B cell (primary cell): ENCODE results near the gene ZNF24. TPM values are rescaled to one million over a fixed set of nuclear protein-coding genes. Genes with fewer than 3 reads are reported as not detected.

Experiments used
- ATAC-seq: fragments of 200-7000 bp; cut with Tn5 transposase; one replicate; pipeline ENCODE4 v1.10.0; 2021; ENCODE audit warnings: low read depth, mild to moderate bottlenecking, moderate number of reproducible peaks, moderate library complexity
- CTCF ChIA-PET: fragments of 350-600 bp; sonication (Branson Sonifier 250); formaldehyde crosslinking; loops from one replicate; lab custom pipeline; 2021; ENCODE audit warnings: antibody characterized with exemption, inconsistent platforms; lab: Charles Lee
- POLR2A ChIA-PET: fragments of 350-600 bp; sonication (Branson Sonifier 250); formaldehyde crosslinking; loops from one replicate; lab custom pipeline; 2021; ENCODE audit warnings: antibody characterized with exemption; lab: Charles Lee
- DNase-seq: peaks from one replicate; pipeline ENCODE4 v3.0.0; 2013
- H2AFZ ChIP-seq: 2 replicates; pipeline ENCODE4 v1.6.1; 2012; ENCODE audit warnings: mild to moderate bottlenecking, low read depth, low read length; ENCODE audit not compliant: insufficient read depth, poor library complexity, severe bottlenecking
- H3K27ac ChIP-seq, 2 donors: 1 replicate in 1 of 2; 2 replicates in 1 of 2; pipeline ENCODE4 v1.5.1; 2012 to 2013; ENCODE audit warnings: low read length in 2 of 2, mild to moderate bottlenecking in 2 of 2, moderate library complexity in 1 of 2
- H3K27me3 ChIP-seq, 4 experiments: fragments of 200-600 bp in 1 of 4; sonication (generic) in 1 of 4; replicated peaks in 1 of 4; 1 replicate in 2 of 4; 2 replicates in 2 of 4; pipeline versions ENCODE4 v1.6.1 to v1.7.0; 2013 to 2016; ENCODE audit warnings: low read length in 3 of 4, mild to moderate bottlenecking in 2 of 4, mixed read lengths in 1 of 4, moderate library complexity in 1 of 4; ENCODE audit not compliant: insufficient read depth in 4 of 4, control insufficient read depth in 3 of 4; ENCODE audit errors: control extremely low read depth in 1 of 4
- H3K36me3 ChIP-seq, 2 experiments: replicated peaks in 1 of 2; 1 replicate in 1 of 2; 2 replicates in 1 of 2; pipeline versions ENCODE4 v1.6.1 to v1.7.1; 2013; ENCODE audit warnings: low read length in 1 of 2; ENCODE audit not compliant: insufficient read depth in 2 of 2, control insufficient read depth in 1 of 2; ENCODE audit errors: control extremely low read depth in 1 of 2, extremely low read depth in 1 of 2
- H3K4me1 ChIP-seq, 2 donors: fragments of 200-600 bp in 1 of 2; sonication (generic) in 1 of 2; 1 replicate in 1 of 2; 2 replicates in 1 of 2; pipeline versions ENCODE4 v1.5.1 to v1.6.1; 2013 to 2017; ENCODE audit warnings: low read length in 2 of 2; ENCODE audit not compliant: control insufficient read depth in 2 of 2, insufficient read depth in 2 of 2
- H3K4me2 ChIP-seq: replicated peaks from 2 replicates; pipeline ENCODE3; 2012; ENCODE audit warnings: mild to moderate bottlenecking, low read depth, low read length; ENCODE audit not compliant: poor library complexity, severe bottlenecking
- H3K4me3 ChIP-seq, 5 experiments: fragments of 200-600 bp in 1 of 5; sonication (generic) in 1 of 5; 1 replicate in 3 of 5; 2 replicates in 2 of 5; pipeline versions ENCODE4 v1.5.1 to v1.7.0; 2011 to 2016; ENCODE audit warnings: low read length in 4 of 5, mild to moderate bottlenecking in 4 of 5, low read depth in 2 of 5, control low read depth in 1 of 5, moderate library complexity in 1 of 5; ENCODE audit not compliant: insufficient read depth in 1 of 5; ENCODE audit errors: control extremely low read depth in 1 of 5, extremely low read depth in 1 of 5
- H3K79me2 ChIP-seq: fragments of 200-600 bp; sonication (generic); one replicate; pipeline ENCODE4 v1.6.0; 2016; ENCODE audit warnings: low read length; ENCODE audit not compliant: control insufficient read depth, insufficient read depth
- H3K9ac ChIP-seq: fragments of 200-600 bp; sonication (generic); 2 replicates; pipeline ENCODE4 v1.6.1; 2017; ENCODE audit warnings: mild to moderate bottlenecking, low read length, moderate library complexity
- H3K9me3 ChIP-seq, 3 donors: one replicate each; pipeline versions ENCODE4 v1.6.1 to v1.7.1; 2013; ENCODE audit warnings: low read length in 2 of 3; ENCODE audit not compliant: control insufficient read depth in 2 of 3, insufficient read depth in 1 of 3; ENCODE audit errors: control extremely low read depth in 1 of 3
- H4K20me1 ChIP-seq: 2 replicates; pipeline ENCODE4 v1.6.0; 2012; ENCODE audit warnings: mild to moderate bottlenecking, low read length; ENCODE audit not compliant: insufficient read depth, control insufficient read depth, poor library complexity, severe bottlenecking
- H3K27ac Mint-ChIP-seq: one replicate; pipeline ENCODE4 v1.8.0; 2021; ENCODE audit warnings: mixed read lengths
- H3K27me3 Mint-ChIP-seq: one replicate; pipeline ENCODE4 v1.8.0; 2021; ENCODE audit warnings: mixed read lengths
- H3K4me1 Mint-ChIP-seq: one replicate; pipeline ENCODE4 v1.8.0; 2021; ENCODE audit warnings: mixed read lengths
- H3K4me3 Mint-ChIP-seq: one replicate; pipeline ENCODE4 v1.8.0; 2021; ENCODE audit warnings: mixed read lengths
- H3K9me3 Mint-ChIP-seq: one replicate; pipeline ENCODE4 v1.8.0; 2022; ENCODE audit warnings: mixed read lengths; ENCODE audit not compliant: insufficient read depth
- CTCF ChIP-seq: fragments of 200-600 bp; IDR thresholded peaks from one replicate; pipeline ENCODE4 v1.8.0; 2022; ENCODE audit warnings: antibody characterized with exemption, mild to moderate bottlenecking
- EZH2 ChIP-seq: IDR thresholded peaks from 2 replicates; pipeline ENCODE4 v1.6.1; 2012; ENCODE audit warnings: borderline replicate concordance, low read depth, mild to moderate bottlenecking, moderate library complexity, low read length; ENCODE audit not compliant: insufficient read depth, poor library complexity, severe bottlenecking
- WGBS: methylation state at CpG from one replicate; pipeline ENCODE4 v1.1.5; 2013; ENCODE audit warnings: missing lambda C conversion rate; ENCODE audit not compliant: insufficient coverage; 5-methylcytosine and 5-hydroxymethylcytosine counted together
- intact Hi-C: fragments of 100-400 bp; cut with micrococcal nuclease; formaldehyde crosslinking; loops from one replicate; pipeline ENCODE4 v1.10.0; 2022
- polyA plus RNA-seq: library from polyadenylated mRNA; depleted of rRNA; stranded (reverse); fragments of >200 nt; gene quantifications from 2 replicates; pipeline ENCODE4 v1.2.3, GENCODE V29; 2012
- total RNA-seq, 2 donors: library from RNA; stranded (reverse); fragments of 120-200 nt in 1 of 2; gene quantifications; 1 replicate in 1 of 2; 2 replicates in 1 of 2; pipeline versions ENCODE4 v1.2.3 to v1.2.4, GENCODE V29; 2013 to 2022

The ZNF24 gene
- total and polyA plus RNA-seq, 2 donors (not counting 1 experiment from before 2014, with no cell fraction given): 13.8 to 83.7 TPM

- Histone ChIP-seq H3K79me2 (no peaks in the 10 kb centered on the region), H3K4me2 (no peak overlapping the region), H3K36me3 (no peaks in the 10 kb centered on the region), H3K27me3 (no peaks in the 10 kb centered on the region), H4K20me1 (no peaks in the 10 kb centered on the region), H3K9ac (no peak overlapping the region), H2AFZ (no peak overlapping the region), H3K4me3 (no peak overlapping the region), H3K27ac (no peak overlapping the region), H3K4me1 (no peaks in the 10 kb centered on the region), H3K9me3 (no peaks in the 10 kb centered on the region)
- Mint-ChIP-seq H3K9me3 (no peaks in the 10 kb centered on the region), H3K4me3 (no peak overlapping the region), H3K4me1 (no peaks in the 10 kb centered on the region), H3K27me3 (no peaks in the 10 kb centered on the region), H3K27ac (no peak overlapping the region)
- ChIA-PET CTCF (interaction anchor here (1.8 kb wide), 1 partner anchor 18 kb away, joined by 6 read pairs; no protein-coding TSS in a partner anchor), POLR2A (no interaction called here)
- TF ChIP-seq CTCF (no peak), EZH2 (no peak)
- ATAC-seq (no peak), DNase-seq (no peak)
- WGBS: 96% methylated on average over 4 of the region's 6 CpGs
- intact Hi-C loops: no loop called here
Measured at GRCh38 chr18:35368595-35368994, 24.4 kb upstream of the ZNF24 start.

GRCh38 chr18:35362531-35362930 lies 18.3 kb upstream of the ZNF24 start:
- Mint-ChIP-seq H3K9me3 (no peaks in the 10 kb centered on the region), H3K4me1 (no peaks in the 10 kb centered on the region), H3K27ac (no peak overlapping the region), H3K27me3 (peaks cover 5% of the 10 kb centered on the region), H3K4me3 (no peak overlapping the region)
- H3K4me3 ChIP-seq: no peak overlapping the region
- CTCF ChIA-PET: interaction anchor here (1.1 to 1.7 kb wide), 2 partner anchors 12 to 131 kb away, joined by 3 to 7 read pairs; no protein-coding TSS in a partner anchor
- POLR2A ChIA-PET: no interaction called here
- H4K20me1 ChIP-seq: no peaks in the 10 kb centered on the region
- no peaks in the 10 kb centered on the region for H3K9me3 ChIP-seq
- no peak overlapping the region for H3K4me2 ChIP-seq
- H3K27ac ChIP-seq: no peak overlapping the region
- DNase-seq: no peak
- TF ChIP-seq CTCF: no peak
- no peak for TF ChIP-seq EZH2
- no peak overlapping the region for H2AFZ ChIP-seq
- H3K79me2 ChIP-seq: no peaks in the 10 kb centered on the region
- no peak for ATAC-seq
- intact Hi-C loops: no loop called here
- no peaks in the 10 kb centered on the region for H3K4me1 ChIP-seq
- no peaks in the 10 kb centered on the region for H3K27me3 ChIP-seq
- H3K36me3 ChIP-seq: no peaks in the 10 kb centered on the region
- no peak overlapping the region for H3K9ac ChIP-seq
